Measurements from ENCODE around the gene MTX2. TPM values are rescaled to one million over a fixed set of nuclear protein-coding genes. Genes with fewer than 3 reads are reported as not detected.

Gene MTX2
- total RNA-seq, 2 donors from 2014 or later = 34.1 to 42.3 TPM

- Mint-ChIP-seq H3K36me3 (ENCODE audit: low read depth) (no peaks in the 10 kb centered on the region), H3K4me3 (no peak overlapping the region), H3K27ac (no peak overlapping the region), H3K4me1 (peaks cover 4% of the 10 kb centered on the region), H3K9me3 (no peaks in the 10 kb centered on the region), H3K27me3 (ENCODE audit: insufficient read depth) (peaks cover 8% of the 10 kb centered on the region)
- Histone ChIP-seq H3K36me3 (ENCODE audit: control insufficient read depth, insufficient read depth, low read length) (no peaks in the 10 kb centered on the region), H3K9ac (ENCODE audit: extremely low read depth, low read length, poor library complexity, severe bottlenecking) (no peak overlapping the region), H3K9me3 (ENCODE audit: control insufficient read depth, low read length) (no peaks in the 10 kb centered on the region), H3K4me1 (ENCODE audit: control insufficient read depth, insufficient read depth, low read length) (no peaks in the 10 kb centered on the region), H3K4me3 (ENCODE audit: low read length) (no peak overlapping the region), H3K27ac (ENCODE audit: low read depth, low read length) (no peak overlapping the region), H3K27me3 (ENCODE audit: control insufficient read depth, insufficient read depth, low read length, poor library complexity, severe bottlenecking) (no peaks in the 10 kb centered on the region)
- 48% methylated on average over 2 of the region's 2 CpGs; no CpG with 5 or more reads in 1 of the 2 experiments for WGBS, 2 experiments (ENCODE audit: insufficient coverage in 1 of 2, insufficient read length in 1 of 2)
- DNase-seq = peak; percentile 57
- peak; percentile 74 for TF ChIP-seq CTCF (conservative IDR thresholded peaks at IDR 0.05)
Measured at GRCh38 chr2:176385838-176386237, 116.6 kb downstream of the MTX2 start.

Other genes with a start within 250 kb of the MTX2 start
- gene EVX2, start 185.5 kb upstream of the MTX2 start, total RNA-seq = not detected
- gene HOXD13, start 176.7 kb upstream of the MTX2 start, total RNA-seq = under 1 TPM; 0.11 to 0.40 TPM
- gene HOXD12, start 169.6 kb upstream of the MTX2 start, total RNA-seq = not detected
- not detected for gene HOXD11, start 162.2 kb upstream of the MTX2 start, total RNA-seq
- gene HOXD10, start 152.7 kb upstream of the MTX2 start, total RNA-seq = not detected
- not detected for gene HOXD9, start 146.7 kb upstream of the MTX2 start, total RNA-seq
- gene HOXD8, start 139.7 kb upstream of the MTX2 start, total RNA-seq = not detected
- gene HOXD4, start 117.9 kb upstream of the MTX2 start, total RNA-seq = not detected
- not detected for gene HOXD3, start 112.1 kb upstream of the MTX2 start, total RNA-seq
- gene HOXD1, start 80.8 kb upstream of the MTX2 start, total RNA-seq = under 1 TPM; 0.18 TPM

All from endodermal cell (in vitro differentiated cells).